GM23248 (cell line): ENCODE results near the gene PINK1. TPM values are rescaled to one million over a fixed set of nuclear protein-coding genes. Genes with fewer than 3 reads are reported as not detected.

Source experiments
- DNase-seq: peaks from one replicate; pipeline ENCODE4 v3.0.0-alpha.2; 2015
- H2AFZ ChIP-seq: fragments of 200-600 bp; sonication (generic); 2 replicates; pipeline ENCODE4 v1.6.1; 2016; ENCODE audit warnings: antibody characterized with exemption
- H3F3A ChIP-seq: fragments of 200-600 bp; sonication (generic); 2 replicates; pipeline ENCODE4 v1.6.1; 2016; ENCODE audit warnings: mild to moderate bottlenecking, antibody characterized with exemption, mixed run types; ENCODE audit not compliant: insufficient read depth
- H3K27ac ChIP-seq: fragments of 200-600 bp; sonication (generic); 2 replicates; pipeline ENCODE4 v1.5.1; 2016; ENCODE audit warnings: mild to moderate bottlenecking
- H3K27me3 ChIP-seq: fragments of 200-600 bp; sonication (generic); replicated peaks from 2 replicates; pipeline ENCODE4 v1.6.1; 2016; ENCODE audit warnings: mild to moderate bottlenecking; ENCODE audit not compliant: insufficient read depth
- H3K36me3 ChIP-seq: fragments of 200-600 bp; sonication (generic); 2 replicates; pipeline ENCODE4 v1.6.1; 2016; ENCODE audit warnings: low read depth, mild to moderate bottlenecking
- H3K4me1 ChIP-seq: fragments of 200-600 bp; sonication (generic); 2 replicates; pipeline ENCODE4 v1.6.1; 2016; ENCODE audit warnings: mild to moderate bottlenecking; ENCODE audit not compliant: insufficient read depth
- H3K4me2 ChIP-seq: fragments of 200-600 bp; sonication (generic); one replicate; pipeline ENCODE4 v1.6.1; 2016; ENCODE audit warnings: mild to moderate bottlenecking; ENCODE audit not compliant: unreplicated experiment
- H3K4me3 ChIP-seq: fragments of 200-600 bp; sonication (generic); 2 replicates; pipeline ENCODE4 v1.5.1; 2016; ENCODE audit warnings: mild to moderate bottlenecking
- H3K79me2 ChIP-seq: fragments of 200-600 bp; sonication (generic); 2 replicates; pipeline ENCODE4 v1.6.1; 2016; ENCODE audit warnings: mild to moderate bottlenecking; ENCODE audit not compliant: insufficient read depth
- H3K9ac ChIP-seq: fragments of 200-600 bp; sonication (generic); 2 replicates; pipeline ENCODE4 v1.6.1; 2016; ENCODE audit warnings: mild to moderate bottlenecking
- H3K9me2 ChIP-seq: fragments of 200-600 bp; sonication (generic); 2 replicates; pipeline ENCODE4 v1.6.1; 2016; ENCODE audit warnings: mixed run types, mild to moderate bottlenecking, moderate library complexity; ENCODE audit not compliant: insufficient read depth
- H3K9me3 ChIP-seq: fragments of 200-600 bp; sonication (generic); one replicate; pipeline ENCODE4 v1.6.1; 2017; ENCODE audit warnings: low read depth
- H4K20me1 ChIP-seq: fragments of 200-600 bp; sonication (generic); 2 replicates; pipeline ENCODE4 v1.6.0; 2016; ENCODE audit not compliant: insufficient read depth
- EZH2 ChIP-seq: fragments of 200-600 bp; sonication (generic); IDR thresholded peaks from 2 replicates; pipeline ENCODE4 v1.6.1; 2018; ENCODE audit warnings: antibody characterized with exemption, mild to moderate bottlenecking; ENCODE audit not compliant: insufficient read depth, poor library complexity, severe bottlenecking
- EZH2phosphoT487 ChIP-seq: fragments of 200-600 bp; sonication (generic); IDR thresholded peaks from 2 replicates; pipeline ENCODE4 v1.6.1; 2018; ENCODE audit warnings: antibody characterized with exemption, moderate library complexity, mild to moderate bottlenecking, low read depth; ENCODE audit not compliant: insufficient read depth
- WGBS, 2 experiments: methylation state at CpG; one replicate each; pipeline ENCODE4 v1.1.6; 2015 to 2017; ENCODE audit warnings: low lambda C conversion rate in 2 of 2, low coverage in 1 of 2; ENCODE audit errors: missing lambda C conversion rate in 2 of 2; 5-methylcytosine and 5-hydroxymethylcytosine counted together
- in situ Hi-C: fragments of 300-500 bp; cut with MboI; formaldehyde crosslinking; loops from 2 replicates; pipeline ENCODE4 v1.15.0; 2020
- polyA plus RNA-seq: library from polyadenylated mRNA; unstranded; fragments of >200 nt; fragmentation: Nextera tagmentation; extraction: Ambion mirVana; gene quantifications from 2 replicates; pipeline ENCODE4 v1.2.1, GENCODE V29; 2016
- total RNA-seq: library from RNA; depleted of rRNA; stranded (reverse); fragments of >200 nt; shearing (Covaris generic); gene quantifications from 2 replicates; pipeline ENCODE4 v1.2.3, GENCODE V29; 2014

The PINK1 gene
- total and polyA plus RNA-seq, 2 experiments from 2014 or later = 102 to 151 TPM

DNA sequence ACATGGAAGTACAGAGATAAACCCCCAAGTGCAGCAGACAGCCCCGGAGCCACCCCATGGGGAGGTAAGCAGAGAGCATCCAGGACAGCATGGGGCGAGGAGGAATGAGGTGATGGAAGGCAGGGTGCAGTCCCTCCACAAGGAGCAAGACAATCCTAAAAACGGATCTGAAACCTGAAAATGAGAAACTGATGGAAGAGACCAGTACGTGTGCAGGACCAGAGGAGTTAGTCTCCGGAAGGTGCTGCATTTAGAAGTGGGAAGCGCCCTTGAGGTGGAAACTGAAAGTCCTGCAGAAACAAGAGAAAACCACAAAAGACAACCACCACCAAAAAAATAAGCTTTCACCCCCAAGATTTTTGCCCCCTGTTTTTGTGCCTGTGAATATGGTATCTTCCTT is 45.3 kb downstream of the PINK1 start:
- 61 to 65% methylated on average over 6 of the region's 6 CpGs for WGBS, 2 experiments
- no peak overlapping the region for H3K4me2 ChIP-seq
- no peak for TF ChIP-seq EZH2
- no peak for TF ChIP-seq EZH2phosphoT487
- H2AFZ ChIP-seq = no peak overlapping the region
- no peaks in the 10 kb centered on the region for H3K9me3 ChIP-seq
- in situ Hi-C loops = no loop called here
- H3K4me1 ChIP-seq = no peaks in the 10 kb centered on the region
- H3K9me2 ChIP-seq = no peaks in the 10 kb centered on the region
- H3K27ac ChIP-seq = no peak overlapping the region
- no peaks in the 10 kb centered on the region for H3F3A ChIP-seq
- DNase-seq = no peak
- H3K9ac ChIP-seq = no peak overlapping the region
- no peaks in the 10 kb centered on the region for H3K27me3 ChIP-seq
- H4K20me1 ChIP-seq = no peaks in the 10 kb centered on the region
- H3K4me3 ChIP-seq = no peak overlapping the region
- H3K36me3 ChIP-seq = no peaks in the 10 kb centered on the region
- H3K79me2 ChIP-seq = no peaks in the 10 kb centered on the region

DNA sequence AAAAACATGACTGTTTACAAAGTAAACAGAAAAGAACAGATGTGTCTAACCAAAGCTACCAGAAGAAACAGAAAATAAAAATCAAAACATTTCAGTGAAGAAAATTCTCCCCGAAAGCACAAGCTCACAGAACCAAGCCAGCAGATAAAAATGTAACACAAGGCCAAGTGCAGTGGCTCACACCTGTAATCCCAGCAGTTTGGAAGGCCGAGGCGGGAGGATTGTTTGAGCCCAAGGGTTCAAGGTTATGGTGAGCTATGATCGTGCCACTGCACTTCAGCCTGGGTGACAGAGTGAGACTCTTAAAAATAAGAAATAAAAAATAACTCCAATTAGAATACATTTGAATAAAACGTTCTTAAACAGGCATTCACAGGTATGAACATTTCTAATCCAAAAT is 47.0 kb downstream of the PINK1 start:
- in situ Hi-C loops = no loop called here
- no peak for TF ChIP-seq EZH2
- TF ChIP-seq EZH2phosphoT487 = no peak

DNA sequence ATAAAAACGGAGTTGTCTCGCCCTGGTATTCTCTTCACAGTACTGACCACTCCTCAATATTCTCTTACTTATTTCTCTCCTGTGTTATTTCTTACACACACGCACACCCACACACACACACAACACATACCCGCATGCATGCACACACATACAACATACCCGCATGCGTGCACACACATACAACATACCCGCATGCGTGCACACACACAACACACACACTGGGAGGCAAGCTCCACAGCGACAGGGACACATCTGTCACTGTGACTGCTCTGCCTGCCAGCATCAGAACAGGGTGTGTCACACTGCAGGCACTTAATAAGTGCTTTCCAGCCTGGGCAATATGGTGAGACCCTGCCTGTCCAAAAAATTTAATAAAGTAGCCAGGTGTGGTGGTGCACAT is 48.7 kb downstream of the PINK1 start:
- no peak for TF ChIP-seq EZH2phosphoT487
- no peak for TF ChIP-seq EZH2
- no peak for DNase-seq
- Histone ChIP-seq H3F3A (no peaks in the 10 kb centered on the region), H3K9me3 (no peaks in the 10 kb centered on the region), H3K79me2 (no peaks in the 10 kb centered on the region), H3K4me2 (no peak overlapping the region), H3K36me3 (no peaks in the 10 kb centered on the region), H3K9me2 (no peaks in the 10 kb centered on the region), H3K27me3 (no peaks in the 10 kb centered on the region), H3K4me1 (no peaks in the 10 kb centered on the region), H3K9ac (no peak overlapping the region), H3K27ac (no peak overlapping the region), H3K4me3 (no peak overlapping the region), H4K20me1 (no peaks in the 10 kb centered on the region), H2AFZ (no peak overlapping the region)
- WGBS, 2 experiments = 83 to 84% methylated on average over 9 of the region's 9 CpGs
- in situ Hi-C loops = no loop called here

More for the DNA sequence above, 47.0 kb downstream of the PINK1 start:
- no peak overlapping the region for H3K27ac ChIP-seq
- no peaks in the 10 kb centered on the region for H3F3A ChIP-seq
- H4K20me1 ChIP-seq = no peaks in the 10 kb centered on the region
- H3K4me1 ChIP-seq = no peaks in the 10 kb centered on the region
- H3K27me3 ChIP-seq = no peaks in the 10 kb centered on the region
- no peak overlapping the region for H3K4me2 ChIP-seq
- no peaks in the 10 kb centered on the region for H3K36me3 ChIP-seq
- H3K79me2 ChIP-seq = no peaks in the 10 kb centered on the region
- H3K9me2 ChIP-seq = no peaks in the 10 kb centered on the region
- no peak overlapping the region for H2AFZ ChIP-seq
- H3K9ac ChIP-seq = no peak overlapping the region
- H3K4me3 ChIP-seq = no peak overlapping the region
- WGBS, 2 experiments = 67 to 70% methylated on average over 5 of the region's 5 CpGs
- no peaks in the 10 kb centered on the region for H3K9me3 ChIP-seq
- DNase-seq = no peak

DNA sequence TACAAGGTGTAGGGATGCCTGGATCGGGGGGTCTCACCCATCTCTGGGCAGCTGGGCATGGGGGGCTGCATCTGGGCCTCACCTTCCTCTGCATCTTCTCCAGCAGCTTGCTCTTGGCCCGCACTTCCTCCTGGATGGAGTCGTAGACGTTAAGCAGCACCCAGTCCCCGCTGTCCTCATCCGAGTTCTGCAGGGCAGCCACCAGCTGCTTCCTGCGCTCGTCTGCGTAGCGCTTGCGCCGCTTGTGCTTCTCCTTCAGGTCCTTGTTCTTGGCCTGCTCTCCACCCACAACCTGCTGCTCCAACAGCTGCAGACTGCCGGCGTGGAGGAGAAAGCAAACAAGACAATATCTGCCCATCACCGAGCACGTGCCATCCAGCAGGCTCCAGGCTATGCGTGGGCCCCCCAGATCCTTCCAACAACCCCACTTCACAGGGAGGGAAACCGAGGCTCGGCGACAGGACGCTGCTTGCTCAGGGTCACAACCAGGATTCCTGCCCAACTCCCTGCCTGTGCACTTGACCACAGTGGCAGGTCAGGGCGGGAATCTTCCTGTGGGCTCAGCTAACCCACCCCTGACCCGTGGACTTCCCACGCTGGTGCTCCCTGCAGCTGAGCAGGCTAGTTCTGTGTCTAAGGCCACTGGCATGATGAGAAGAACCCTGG is 49.4 kb downstream of the PINK1 start:
- H3K4me2 ChIP-seq = no peak overlapping the region
- 76 to 80% methylated on average over 20 to 24 of the region's 24 CpGs for WGBS, 2 experiments
- H3K36me3 ChIP-seq = no peaks in the 10 kb centered on the region
- DNase-seq = no peak
- H3K79me2 ChIP-seq = no peaks in the 10 kb centered on the region
- H3K9me2 ChIP-seq = no peaks in the 10 kb centered on the region
- H4K20me1 ChIP-seq = no peaks in the 10 kb centered on the region
- TF ChIP-seq EZH2 (no peak), EZH2phosphoT487 (no peak)
- H3K9me3 ChIP-seq = no peaks in the 10 kb centered on the region
- no peak overlapping the region for H3K4me3 ChIP-seq
- H3K27ac ChIP-seq = no peak overlapping the region
- H3F3A ChIP-seq = no peaks in the 10 kb centered on the region
- no peak overlapping the region for H2AFZ ChIP-seq
- in situ Hi-C loops = no loop called here
- no peak overlapping the region for H3K9ac ChIP-seq
- H3K4me1 ChIP-seq = no peaks in the 10 kb centered on the region
- H3K27me3 ChIP-seq = no peaks in the 10 kb centered on the region

DNA sequence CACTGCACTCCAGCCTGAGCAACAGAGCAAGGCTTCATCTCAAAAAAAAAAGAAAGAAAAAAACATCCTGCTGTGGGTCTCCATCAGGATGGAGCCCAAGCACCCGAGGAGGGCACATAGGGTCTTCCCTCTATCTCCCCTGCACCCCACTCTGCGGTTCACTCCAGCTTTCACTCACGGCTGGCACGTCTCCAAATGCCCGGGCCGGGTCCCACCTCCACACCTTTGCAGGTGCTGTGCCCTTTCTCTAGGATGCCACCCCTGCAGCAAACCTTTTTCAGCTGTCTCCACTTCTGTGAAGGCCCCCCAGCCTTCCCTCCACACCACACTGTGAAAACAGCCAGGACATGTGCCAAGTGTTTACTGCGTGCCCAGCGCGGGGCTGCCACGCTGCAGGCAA is 50.4 kb downstream of the PINK1 start:
- Histone ChIP-seq H3K4me2 (no peak overlapping the region), H3K4me3 (no peak overlapping the region), H3K36me3 (no peaks in the 10 kb centered on the region), H3K4me1 (no peaks in the 10 kb centered on the region), H3K9me2 (no peaks in the 10 kb centered on the region), H3K27ac (no peak overlapping the region), H3K27me3 (no peaks in the 10 kb centered on the region), H3F3A (no peaks in the 10 kb centered on the region), H3K9ac (no peak overlapping the region), H3K9me3 (no peaks in the 10 kb centered on the region), H4K20me1 (no peaks in the 10 kb centered on the region), H2AFZ (no peak overlapping the region), H3K79me2 (no peaks in the 10 kb centered on the region)
- DNase-seq = no peak
- 74 to 76% methylated on average over 10 of the region's 10 CpGs for WGBS, 2 experiments
- TF ChIP-seq EZH2phosphoT487 (no peak), EZH2 (no peak)
- in situ Hi-C loops = no loop called here
